GM21717 (cell line): ENCODE measurements around the gene LRP5.
"Not testable (repeated sequence)": the region's sequence is repeated elsewhere in the genome, so short reads cannot be mapped to it uniquely, and the experiment has no call there.

ENCODE experiments used
- ATAC-seq: cut with Tn5 transposase; IDR thresholded peaks from one replicate; pipeline ENCODE4 v1.9.1; 2021; ENCODE audit warnings: mild to moderate bottlenecking, moderate library complexity; ENCODE audit not compliant: unreplicated experiment

Gene LRP5

DNA sequence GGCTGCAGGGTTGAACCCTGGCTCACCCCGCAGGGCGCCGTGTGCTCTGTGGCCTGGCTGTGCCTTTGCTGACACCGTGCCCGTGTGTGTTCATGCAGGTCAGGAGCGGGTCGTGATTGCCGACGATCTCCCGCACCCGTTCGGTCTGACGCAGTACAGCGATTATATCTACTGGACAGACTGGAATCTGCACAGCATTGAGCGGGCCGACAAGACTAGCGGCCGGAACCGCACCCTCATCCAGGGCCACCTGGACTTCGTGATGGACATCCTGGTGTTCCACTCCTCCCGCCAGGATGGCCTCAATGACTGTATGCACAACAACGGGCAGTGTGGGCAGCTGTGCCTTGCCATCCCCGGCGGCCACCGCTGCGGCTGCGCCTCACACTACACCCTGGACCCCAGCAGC lies 101.2 kb downstream of the LRP5 start:
- no peak for ATAC-seq

GRCh38 chr11:68414496-68415221 lies 102.3 kb downstream of the LRP5 start:
- no peak for ATAC-seq

- ATAC-seq: no peak
Measured at GRCh38 chr11:68416070-68416578, 103.7 kb downstream of the LRP5 start.

DNA sequence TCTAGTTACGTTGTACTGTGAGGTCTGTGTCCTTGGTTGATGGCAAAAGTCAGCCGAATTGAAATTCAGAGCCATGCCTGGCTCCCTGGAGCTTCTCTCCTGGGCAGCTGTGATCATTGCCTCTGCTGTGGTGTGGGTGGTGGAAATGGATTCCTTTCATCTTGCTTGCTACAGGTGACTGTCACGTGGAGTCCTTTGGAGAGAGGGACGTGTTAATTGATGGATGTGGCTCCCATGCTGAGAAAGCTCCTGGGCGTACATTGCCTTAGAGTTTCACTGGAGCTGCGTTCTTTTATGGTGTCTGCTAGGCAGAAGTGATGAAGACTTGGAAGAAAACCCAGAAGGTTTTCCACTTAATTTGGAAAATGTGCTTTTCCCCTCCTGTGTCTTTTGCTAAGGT lies 106.3 kb downstream of the LRP5 start:
- no peak for ATAC-seq

DNA sequence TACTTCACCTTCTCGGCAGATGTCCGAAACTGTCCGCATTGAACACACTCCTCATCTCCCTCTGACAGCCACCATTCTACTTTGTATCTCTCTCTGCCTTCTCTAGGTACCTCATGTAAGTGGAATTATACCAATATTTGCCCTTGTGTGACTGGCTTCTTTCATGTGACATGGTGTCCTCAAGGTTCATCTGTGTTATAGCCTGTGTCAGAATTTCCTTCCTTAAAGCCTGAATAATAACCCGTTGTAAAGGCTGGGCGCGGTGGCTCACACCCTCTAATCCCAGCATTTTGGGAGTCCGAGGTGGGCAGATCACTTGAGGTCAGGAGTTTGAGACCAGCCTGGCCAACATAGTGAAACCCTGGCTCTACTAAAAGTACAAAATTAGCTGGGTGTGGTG lies 107.8 kb downstream of the LRP5 start:
- no peak for ATAC-seq

DNA sequence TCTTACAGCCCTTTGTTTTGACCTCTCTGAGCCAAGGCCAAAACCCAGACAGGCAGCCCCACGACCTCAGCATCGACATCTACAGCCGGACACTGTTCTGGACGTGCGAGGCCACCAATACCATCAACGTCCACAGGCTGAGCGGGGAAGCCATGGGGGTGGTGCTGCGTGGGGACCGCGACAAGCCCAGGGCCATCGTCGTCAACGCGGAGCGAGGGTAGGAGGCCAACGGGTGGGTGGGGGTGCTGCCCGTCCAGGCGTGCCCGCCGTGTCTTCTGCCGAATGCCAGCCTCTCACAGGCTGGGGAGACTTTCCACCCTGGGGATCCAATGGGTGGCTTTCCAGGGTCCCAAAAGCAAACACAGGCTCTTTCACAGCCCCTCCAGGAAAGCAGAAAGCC lies 111.1 kb downstream of the LRP5 start:
- no peak for ATAC-seq

GRCh38 chr11:68424101-68424632 lies 111.8 kb downstream of the LRP5 start:
- ATAC-seq: no peak

DNA sequence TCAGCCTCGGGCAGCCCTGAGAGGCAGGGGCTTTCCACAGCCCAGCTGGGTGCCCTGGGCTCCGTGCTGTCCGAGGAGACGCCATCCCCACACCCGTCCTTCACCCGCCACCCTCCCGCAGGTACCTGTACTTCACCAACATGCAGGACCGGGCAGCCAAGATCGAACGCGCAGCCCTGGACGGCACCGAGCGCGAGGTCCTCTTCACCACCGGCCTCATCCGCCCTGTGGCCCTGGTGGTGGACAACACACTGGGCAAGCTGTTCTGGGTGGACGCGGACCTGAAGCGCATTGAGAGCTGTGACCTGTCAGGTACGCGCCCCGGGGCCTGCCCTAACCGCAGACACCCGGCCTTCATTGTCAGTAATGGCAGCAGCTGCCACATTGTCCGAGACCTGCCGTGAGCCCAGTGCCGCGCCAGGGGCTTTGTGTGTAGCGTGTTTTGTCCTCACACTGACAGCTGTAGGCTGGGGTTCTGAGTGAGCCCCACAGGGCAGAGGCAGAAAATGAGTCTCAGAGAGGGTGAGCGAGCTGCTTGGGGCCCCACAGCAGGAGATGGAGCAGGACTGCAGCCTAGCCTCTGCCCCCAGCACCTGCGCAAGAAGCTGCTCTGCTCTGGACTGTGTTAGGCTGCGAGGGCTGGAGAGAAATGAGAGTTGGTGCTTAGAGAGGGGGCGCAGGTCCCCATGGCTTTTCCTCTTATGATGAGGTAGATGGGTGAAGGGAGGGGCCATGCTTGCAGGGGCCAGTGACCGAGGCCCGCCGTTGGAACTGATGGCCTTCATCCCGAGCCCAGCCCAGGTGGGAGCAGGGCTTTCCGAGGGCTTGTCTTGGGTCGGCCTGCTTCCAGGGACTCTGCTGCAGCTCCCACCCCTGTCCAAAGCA lies 112.8 kb downstream of the LRP5 start:
- no peak for ATAC-seq

DNA sequence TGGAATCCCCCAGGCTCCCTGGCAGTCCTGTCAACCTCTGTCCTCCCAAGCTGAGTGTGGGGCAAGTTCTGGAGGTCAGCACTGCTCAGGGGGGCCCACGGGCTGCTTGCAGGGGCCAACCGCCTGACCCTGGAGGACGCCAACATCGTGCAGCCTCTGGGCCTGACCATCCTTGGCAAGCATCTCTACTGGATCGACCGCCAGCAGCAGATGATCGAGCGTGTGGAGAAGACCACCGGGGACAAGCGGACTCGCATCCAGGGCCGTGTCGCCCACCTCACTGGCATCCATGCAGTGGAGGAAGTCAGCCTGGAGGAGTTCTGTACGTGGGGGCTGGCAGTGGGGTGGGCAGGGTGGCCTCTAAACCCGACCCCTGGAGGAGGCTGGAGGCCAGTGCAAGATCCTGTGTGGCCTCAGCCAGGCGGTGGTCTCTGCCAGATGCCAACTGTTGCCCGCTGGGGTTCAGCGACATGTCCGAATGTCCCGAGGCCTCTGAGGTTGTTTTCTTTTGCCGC lies 113.5 kb downstream of the LRP5 start:
- ATAC-seq: no peak

- no peak for ATAC-seq
Measured at GRCh38 chr11:68429661-68430060, 117.3 kb downstream of the LRP5 start.

DNA sequence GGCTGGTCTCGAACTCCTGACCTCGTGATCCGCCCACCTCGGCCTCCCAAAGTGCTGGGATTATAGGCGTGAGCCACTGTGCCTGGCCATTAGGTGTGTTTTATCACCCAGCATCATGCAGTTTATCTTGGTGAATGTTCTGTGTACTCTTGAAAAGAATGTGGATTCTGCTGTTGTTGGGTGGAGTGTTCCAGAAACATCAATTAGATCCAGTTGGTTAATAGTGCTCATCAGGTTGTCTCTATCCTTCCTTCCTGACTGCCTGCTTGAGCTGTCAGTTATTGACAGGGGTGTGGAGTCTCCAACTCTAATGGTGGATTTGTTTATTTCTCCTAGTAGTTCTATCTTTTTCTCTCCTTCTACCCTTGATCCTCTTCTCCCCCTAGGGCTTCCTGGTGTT lies 118.0 kb downstream of the LRP5 start:
- ATAC-seq: no peak

- ATAC-seq: no peak
Measured at GRCh38 chr11:68430801-68431200, 118.4 kb downstream of the LRP5 start.

GRCh38 chr11:68431984-68432645 lies 119.7 kb downstream of the LRP5 start:
- ATAC-seq: no peak

GRCh38 chr11:68432874-68433273 lies 120.5 kb downstream of the LRP5 start:
- no peak for ATAC-seq

DNA sequence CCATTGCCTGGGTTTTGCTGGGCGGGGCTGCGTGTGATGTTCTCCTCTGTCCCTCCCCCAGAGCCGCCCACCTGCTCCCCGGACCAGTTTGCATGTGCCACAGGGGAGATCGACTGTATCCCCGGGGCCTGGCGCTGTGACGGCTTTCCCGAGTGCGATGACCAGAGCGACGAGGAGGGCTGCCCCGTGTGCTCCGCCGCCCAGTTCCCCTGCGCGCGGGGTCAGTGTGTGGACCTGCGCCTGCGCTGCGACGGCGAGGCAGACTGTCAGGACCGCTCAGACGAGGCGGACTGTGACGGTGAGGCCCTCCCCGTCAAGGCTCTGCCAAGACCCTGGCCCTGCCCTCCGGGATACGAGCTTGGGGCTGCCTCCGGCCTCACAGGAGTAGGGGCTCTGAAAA lies 121.2 kb downstream of the LRP5 start:
- no peak for ATAC-seq

DNA sequence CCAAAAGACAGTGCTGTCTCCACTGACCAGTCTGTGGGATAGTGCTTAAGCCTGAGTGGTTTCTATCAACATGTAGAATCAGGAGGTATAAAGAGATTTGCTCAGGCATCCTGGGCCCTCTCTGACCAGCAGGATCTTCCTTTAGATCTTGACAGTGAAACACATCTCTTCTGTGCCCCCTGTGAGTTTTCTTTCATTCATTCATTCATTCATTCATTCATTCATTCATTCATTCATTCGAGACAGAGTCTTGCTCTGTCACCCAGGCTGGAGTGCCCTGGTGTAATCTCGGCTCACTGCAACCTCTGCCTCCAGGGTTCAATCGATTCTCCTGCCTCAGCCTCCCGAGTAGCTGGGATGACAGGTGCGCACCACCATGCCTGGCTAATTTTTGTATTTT lies 121.8 kb downstream of the LRP5 start:
- ATAC-seq: not testable (repeated sequence)

DNA sequence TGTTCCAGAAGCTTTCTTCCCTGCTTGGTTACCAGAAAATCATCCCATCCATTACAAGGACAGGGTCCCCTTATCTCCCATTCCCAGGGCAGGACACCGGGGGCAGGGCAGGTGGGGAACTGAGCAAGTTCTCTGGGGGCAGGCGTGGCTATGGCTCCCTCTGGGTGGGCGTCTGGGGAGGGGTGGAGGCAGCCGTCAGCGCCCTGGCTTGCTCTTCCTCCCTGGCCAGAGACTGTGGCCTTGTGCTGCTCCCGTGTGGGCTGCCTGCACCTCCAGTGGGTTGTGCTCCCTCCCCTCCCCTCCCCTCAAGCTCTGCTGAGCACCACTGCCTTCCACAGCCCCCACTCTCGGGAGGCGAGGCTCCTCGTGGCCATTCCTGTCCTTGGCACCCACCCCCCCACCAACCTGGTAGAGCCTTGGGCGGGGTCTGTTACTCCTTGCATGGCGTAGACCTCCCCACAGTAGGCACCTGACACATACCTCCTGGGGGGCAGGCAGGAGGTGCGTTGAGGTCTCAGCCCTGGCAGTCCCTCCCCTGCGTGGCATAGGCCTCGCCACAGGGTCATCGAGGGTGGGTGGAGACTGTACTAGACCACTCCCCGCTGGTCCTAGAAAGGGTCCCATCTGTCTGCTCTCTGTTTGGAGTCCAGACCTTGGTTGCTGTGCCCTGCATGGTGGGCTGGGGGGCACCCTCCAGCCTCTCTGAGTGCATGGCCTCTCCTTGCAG lies 123.9 kb downstream of the LRP5 start:
- ATAC-seq: no peak

DNA sequence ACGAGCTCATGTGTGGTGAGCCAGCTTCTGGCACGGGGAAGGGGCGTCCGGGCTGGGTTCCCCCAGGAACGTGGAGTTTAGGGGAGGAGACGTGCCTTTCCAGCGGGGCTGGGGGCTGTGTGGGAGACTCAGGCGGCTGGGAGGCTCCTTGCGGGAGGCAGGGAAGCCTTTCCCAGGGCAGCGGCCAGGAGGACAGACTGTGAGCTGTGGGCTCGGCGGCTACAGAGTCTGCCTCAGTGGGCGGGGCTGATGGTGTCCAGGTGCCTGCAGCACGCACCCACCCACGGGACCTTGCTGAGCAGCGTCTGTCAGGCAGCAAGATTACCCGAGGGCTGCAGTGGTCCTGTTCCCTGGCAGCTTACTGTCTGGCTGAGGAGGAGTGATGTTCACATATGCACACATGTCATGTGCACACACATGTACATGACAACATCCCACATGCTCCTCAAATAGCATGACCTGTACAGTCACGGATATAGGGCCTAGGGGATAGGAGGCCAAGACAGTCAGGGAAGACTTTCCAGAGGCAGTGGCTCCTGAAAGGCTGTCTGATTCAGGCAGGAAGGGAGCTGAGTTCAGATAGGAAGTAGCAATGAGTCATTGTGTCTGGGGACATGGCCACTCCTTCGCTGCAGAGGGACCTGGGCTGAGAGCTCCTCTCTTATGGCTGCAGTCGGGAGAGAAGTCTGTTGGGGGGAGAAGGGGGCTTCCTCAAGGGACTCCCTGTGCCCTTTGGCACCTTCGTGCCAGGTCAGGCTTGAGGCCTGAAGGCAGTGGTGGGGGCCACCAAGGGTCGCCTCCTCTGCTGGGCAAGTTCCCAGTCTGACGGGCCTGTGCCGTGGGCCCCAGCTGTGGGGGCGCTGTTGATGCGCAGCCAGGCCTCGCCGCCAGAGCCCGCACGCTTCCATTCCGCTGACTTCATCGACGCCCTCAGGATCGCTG lies 124.9 kb downstream of the LRP5 start:
- ATAC-seq: no peak

DNA sequence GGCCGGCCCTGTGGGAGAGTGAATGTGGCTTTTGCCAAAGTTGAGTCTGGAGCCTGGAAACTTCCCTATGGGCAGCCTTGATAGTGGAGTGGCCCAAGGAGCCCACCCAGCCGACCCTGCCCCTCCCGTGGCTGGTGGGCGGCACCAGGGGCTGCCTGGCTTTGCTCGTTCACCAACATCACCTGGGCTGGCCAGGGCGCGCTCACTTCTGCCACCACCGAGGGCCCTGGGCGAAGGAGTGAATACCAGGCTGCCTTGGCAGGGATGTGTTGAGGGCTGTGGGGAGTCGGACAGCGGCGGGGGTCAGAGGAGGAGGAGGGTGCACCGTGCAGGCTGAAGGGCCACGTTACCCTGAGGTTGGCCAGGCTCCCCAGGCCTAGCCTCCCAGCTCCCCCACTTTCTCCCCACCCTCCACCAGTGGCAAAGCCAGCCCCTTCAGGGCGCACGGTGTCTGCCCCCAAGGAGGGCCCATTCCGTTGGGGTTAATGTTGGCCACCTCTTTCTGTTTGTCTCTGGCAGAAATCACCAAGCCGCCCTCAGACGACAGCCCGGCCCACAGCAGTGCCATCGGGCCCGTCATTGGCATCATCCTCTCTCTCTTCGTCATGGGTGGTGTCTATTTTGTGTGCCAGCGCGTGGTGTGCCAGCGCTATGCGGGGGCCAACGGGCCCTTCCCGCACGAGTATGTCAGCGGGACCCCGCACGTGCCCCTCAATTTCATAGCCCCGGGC lies 125.7 kb downstream of the LRP5 start:
- no peak for ATAC-seq
